Small intestine (tissue), 7 donors: ENCODE results near the gene MED12L. TPM values are rescaled to one million over a fixed set of nuclear protein-coding genes. Genes with fewer than 3 reads are reported as not detected.
A peak's percentile ranks its signal among the peaks of the same experiment; 100 is the strongest.

Source experiments
- DNase-seq, 2 donors: peaks; one replicate each; pipeline versions ENCODE4 v3.0.0 to v3.0.0-alpha.2; 2013
- FAIRE-seq: peaks from 2 replicates; lab custom pipeline; 2012; peaks lifted over from hg19 to GRCh38; lab: Jason Lieb, UNC
- H3K27ac ChIP-seq, 3 donors: one replicate each; pipeline ENCODE4 v1.5.1; 2013; ENCODE audit warnings: low read length in 2 of 3, mild to moderate bottlenecking in 2 of 3, control low read depth in 1 of 3, inconsistent platforms in 1 of 3, low read depth in 1 of 3, moderate library complexity in 1 of 3
- H3K27me3 ChIP-seq, 3 donors: one replicate each; pipeline ENCODE4 v1.6.1; 2013; ENCODE audit warnings: low read length in 3 of 3, inconsistent platforms in 1 of 3; ENCODE audit not compliant: control insufficient read depth in 3 of 3, insufficient read depth in 3 of 3
- H3K36me3 ChIP-seq, 3 donors: one replicate each; pipeline ENCODE4 v1.6.1; 2013; ENCODE audit warnings: low read length in 3 of 3, inconsistent platforms in 1 of 3, low read depth in 1 of 3, mild to moderate bottlenecking in 1 of 3, moderate library complexity in 1 of 3; ENCODE audit not compliant: control insufficient read depth in 3 of 3, insufficient read depth in 2 of 3
- H3K4me1 ChIP-seq, 3 donors: one replicate each; pipeline ENCODE4 v1.6.1; 2013; ENCODE audit warnings: low read length in 2 of 3, inconsistent platforms in 1 of 3, low read depth in 1 of 3, mild to moderate bottlenecking in 1 of 3, moderate library complexity in 1 of 3; ENCODE audit not compliant: control insufficient read depth in 3 of 3, insufficient read depth in 2 of 3
- H3K4me3 ChIP-seq, 3 donors: one replicate each; pipeline ENCODE4 v1.5.1; 2013; ENCODE audit warnings: low read length in 3 of 3, control low read depth in 1 of 3, inconsistent platforms in 1 of 3, low read depth in 1 of 3, mild to moderate bottlenecking in 1 of 3, moderate library complexity in 1 of 3
- H3K9me3 ChIP-seq, 2 donors: one replicate each; pipeline ENCODE4 v1.6.1; 2013; ENCODE audit warnings: low read depth in 1 of 2, low read length in 1 of 2; ENCODE audit not compliant: control insufficient read depth in 2 of 2, insufficient read depth in 1 of 2
- WGBS, 3 donors: extraction: QIAGEN DNeasy Blood & Tissue Kit; methylation state at CpG; one replicate each; pipeline ENCODE4 v1.1.7; 2013; 5-methylcytosine and 5-hydroxymethylcytosine counted together
- polyA plus RNA-seq, 4 donors: library from polyadenylated mRNA; stranded (reverse) in 3 of 4; unstranded in 1 of 4; fragments of 200-250 nt in 3 of 4; fragments of 120-200 nt in 1 of 4; gene quantifications; one replicate each; pipeline versions ENCODE4 v1.2.1 to v1.2.3, GENCODE V29; 2013
- donor health status: healthy with polysubstance abuse.
- donor health status: control.
- donor health status: control.
- donor health status: Bipolar disorder and iron deficiency.
- donor health status: healthy.

The MED12L gene
- polyA plus RNA-seq, 4 donors, result 0.16 to 2.4 (median 0.36) TPM

- H3K4me3 ChIP-seq, result no peak overlapping the region
- H3K27me3 ChIP-seq, result no peaks in the 10 kb centered on the region
- H3K27ac ChIP-seq, result no peak overlapping the region
- 88 to 90% (median 88%) methylated on average over 9 of the region's 9 CpGs for WGBS, 3 donors
- DNase-seq (no peak), FAIRE-seq (no peak)
- peaks cover 0 to 8% (median 0%) of the 10 kb centered on the region in 3 donors for H3K36me3 ChIP-seq
- no peaks in the 10 kb centered on the region for H3K9me3 ChIP-seq
- H3K4me1 ChIP-seq, result no peaks in the 10 kb centered on the region
These were observed 325.6 kb downstream of the MED12L start for GRCh38 chr3:151410891-151411559.

- Histone ChIP-seq H3K9me3 (no peaks in the 10 kb centered on the region), H3K4me3 (no peak overlapping the region), H3K27ac (no peak overlapping the region), H3K4me1 (no peaks in the 10 kb centered on the region), H3K36me3 (peaks cover 0 to 8% (median 0%) of the 10 kb centered on the region in 3 donors), H3K27me3 (no peaks in the 10 kb centered on the region)
- WGBS, 3 donors, result 88 to 91% (median 89%) methylated on average over 5 of the region's 5 CpGs
- no peak for FAIRE-seq
- DNase-seq, result peak in 1 of 2 donors; percentile 3
These were observed 327.5 kb downstream of the MED12L start for GRCh38 chr3:151412989-151413388.

GRCh38 chr3:151415289-151415688 lies 329.8 kb downstream of the MED12L start:
- DNase-seq (no peak), FAIRE-seq (no peak)
- Histone ChIP-seq H3K4me3 (no peak overlapping the region), H3K9me3 (no peaks in the 10 kb centered on the region), H3K36me3 (peaks cover 0 to 8% (median 0%) of the 10 kb centered on the region in 3 donors), H3K4me1 (no peaks in the 10 kb centered on the region), H3K27ac (no peak overlapping the region), H3K27me3 (no peaks in the 10 kb centered on the region)
- 40 to 86% (median 42%) methylated on average over 1 of the region's 1 CpG for WGBS, 3 donors

- Histone ChIP-seq H3K4me3 (no peak overlapping the region), H3K27ac (no peak overlapping the region), H3K27me3 (no peaks in the 10 kb centered on the region), H3K9me3 (no peaks in the 10 kb centered on the region), H3K4me1 (no peaks in the 10 kb centered on the region), H3K36me3 (peaks cover 0 to 4% (median 0%) of the 10 kb centered on the region in 3 donors)
- no peak for FAIRE-seq
- no peak for DNase-seq
- WGBS, 3 donors, result 76 to 85% (median 80%) methylated on average over 6 of the region's 6 CpGs
These were observed 334.3 kb downstream of the MED12L start for GRCh38 chr3:151419806-151420205.

GRCh38 chr3:151421938-151422337 lies 336.5 kb downstream of the MED12L start:
- no peaks in the 10 kb centered on the region for H3K9me3 ChIP-seq
- FAIRE-seq, result no peak
- peaks cover 0 to 2% (median 0%) of the 10 kb centered on the region in 3 donors for H3K36me3 ChIP-seq
- no peaks in the 10 kb centered on the region for H3K27me3 ChIP-seq
- DNase-seq, result no peak
- no peak overlapping the region for H3K4me3 ChIP-seq
- H3K27ac ChIP-seq, result no peak overlapping the region
- H3K4me1 ChIP-seq, result no peaks in the 10 kb centered on the region
- 77 to 90% (median 77%) methylated on average over 4 of the region's 4 CpGs for WGBS, 3 donors

GRCh38 chr3:151423091-151423490 lies 337.6 kb downstream of the MED12L start:
- Histone ChIP-seq H3K27me3 (no peaks in the 10 kb centered on the region), H3K27ac (no peak overlapping the region), H3K9me3 (no peaks in the 10 kb centered on the region), H3K36me3 (peaks cover 0 to 2% (median 0%) of the 10 kb centered on the region in 3 donors), H3K4me1 (no peaks in the 10 kb centered on the region), H3K4me3 (no peak overlapping the region)
- FAIRE-seq (no peak), DNase-seq (no peak)
- WGBS, 3 donors, result 77 to 89% (median 87%) methylated on average over 5 of the region's 5 CpGs

- Histone ChIP-seq H3K4me3 (no peak overlapping the region), H3K27me3 (no peaks in the 10 kb centered on the region), H3K9me3 (no peaks in the 10 kb centered on the region), H3K4me1 (no peaks in the 10 kb centered on the region), H3K36me3 (peaks cover 0 to 4% (median 0%) of the 10 kb centered on the region in 3 donors), H3K27ac (no peak overlapping the region)
- WGBS, 3 donors, result 73 to 80% (median 79%) methylated on average over 4 of the region's 4 CpGs
- FAIRE-seq, result no peak
- no peak for DNase-seq
These were observed 340.3 kb downstream of the MED12L start for GRCh38 chr3:151425627-151426340.

GRCh38 chr3:151426341-151426657 lies 340.8 kb downstream of the MED12L start:
- FAIRE-seq, result no peak
- H3K4me3 ChIP-seq, result no peak overlapping the region
- no peak overlapping the region for H3K27ac ChIP-seq
- H3K4me1 ChIP-seq, result no peaks in the 10 kb centered on the region
- peaks cover 0 to 4% (median 0%) of the 10 kb centered on the region in 3 donors for H3K36me3 ChIP-seq
- H3K27me3 ChIP-seq, result no peaks in the 10 kb centered on the region
- H3K9me3 ChIP-seq, result no peaks in the 10 kb centered on the region
- no peak for DNase-seq
